HG03469 (cell line): Measurements from ENCODE around the gene SUGCT.

Experiments
- ATAC-seq: cut with Tn5 transposase; IDR thresholded peaks from one replicate; pipeline ENCODE4 v1.9.1; 2021; ENCODE audit warnings: mild to moderate bottlenecking, moderate library complexity, moderate number of reproducible peaks; ENCODE audit not compliant: unreplicated experiment

The SUGCT gene

GRCh38 chr7:40457776-40458480 lies 323.1 kb downstream of the SUGCT start:
- no peak for ATAC-seq

GRCh38 chr7:40463446-40463845 lies 328.6 kb downstream of the SUGCT start:
- no peak for ATAC-seq

GRCh38 chr7:40468891-40469864 lies 334.4 kb downstream of the SUGCT start:
- ATAC-seq = no peak

- ATAC-seq = no peak
Observed at GRCh38 chr7:40470091-40470592, 335.3 kb downstream of the SUGCT start.

GRCh38 chr7:40470817-40471216 lies 336.0 kb downstream of the SUGCT start:
- no peak for ATAC-seq

GRCh38 chr7:40471891-40472290 lies 337.1 kb downstream of the SUGCT start:
- no peak for ATAC-seq

- ATAC-seq = peak; percentile 99
Observed at GRCh38 chr7:40474790-40475680, 340.2 kb downstream of the SUGCT start.

GRCh38 chr7:40475681-40475982 lies 340.8 kb downstream of the SUGCT start:
- no peak for ATAC-seq

- ATAC-seq = no peak
Observed at GRCh38 chr7:40477094-40477493, 342.3 kb downstream of the SUGCT start.

GRCh38 chr7:40482845-40483244 lies 348.0 kb downstream of the SUGCT start:
- ATAC-seq = no peak

- no peak for ATAC-seq
Observed at GRCh38 chr7:40483630-40484029, 348.8 kb downstream of the SUGCT start.

GRCh38 chr7:40489844-40490602 lies 355.2 kb downstream of the SUGCT start:
- no peak for ATAC-seq

- no peak for ATAC-seq
Observed at GRCh38 chr7:40490603-40490924, 355.8 kb downstream of the SUGCT start.

GRCh38 chr7:40492946-40493345 lies 358.1 kb downstream of the SUGCT start:
- no peak for ATAC-seq

GRCh38 chr7:40493609-40494051 lies 358.8 kb downstream of the SUGCT start:
- no peak for ATAC-seq

- no peak for ATAC-seq
Observed at GRCh38 chr7:40498924-40499510, 364.2 kb downstream of the SUGCT start.

- ATAC-seq = no peak
Observed at GRCh38 chr7:40499718-40500117, 364.9 kb downstream of the SUGCT start.

- ATAC-seq = no peak
Observed at GRCh38 chr7:40500219-40500618, 365.4 kb downstream of the SUGCT start.

GRCh38 chr7:40502359-40502758 lies 367.6 kb downstream of the SUGCT start:
- no peak for ATAC-seq

GRCh38 chr7:40506158-40506557 lies 371.4 kb downstream of the SUGCT start:
- ATAC-seq = no peak
